ENCODE data around the gene CLK2.

The CLK2 gene

GRCh38 chr1:155254714-155255242, 18.5 kb downstream of the CLK2 start:
- peak overlapping the region; percentile 50 for H3K27ac ChIP-seq

GRCh38 chr1:155254228-155254713, 19.0 kb downstream of the CLK2 start:
- H3K27ac ChIP-seq: no peak overlapping the region
- no peaks in the 10 kb centered on the region for H3K36me3 ChIP-seq
- TF ChIP-seq CTCF (IDR thresholded peaks at IDR 0.05): no peak
- peak overlapping the region in 1 of 2 experiments; percentile 77 for H3K4me3 ChIP-seq (ENCODE audit: low read depth in 1 of 2, low read length in 1 of 2)
- no peaks in the 10 kb centered on the region for H3K9me3 ChIP-seq
- peaks cover 25 to 29% of the 10 kb centered on the region in 2 experiments for H3K4me1 ChIP-seq (ENCODE audit: control insufficient read depth in 1 of 2, insufficient read depth in 1 of 2, low read depth in 1 of 2, low read length in 1 of 2)
- H3K27me3 ChIP-seq: peaks cover 6% of the 10 kb centered on the region

More at GRCh38 chr1:155254714-155255242, 18.5 kb downstream of the CLK2 start:
- Histone ChIP-seq H3K4me3 (ENCODE audit: low read depth in 1 of 2, low read length in 1 of 2) (peak overlapping the region; percentile 77 to 87), H3K36me3 (no peaks in the 10 kb centered on the region), H3K27me3 (peaks cover 6% of the 10 kb centered on the region), H3K4me1 (ENCODE audit: control insufficient read depth in 1 of 2, insufficient read depth in 1 of 2, low read depth in 1 of 2, low read length in 1 of 2) (peaks cover 24 to 29% of the 10 kb centered on the region in 2 experiments), H3K9me3 (no peaks in the 10 kb centered on the region)
- TF ChIP-seq CTCF (IDR thresholded peaks at IDR 0.05): no peak

- no peaks in the 10 kb centered on the region for H3K9me3 ChIP-seq
- H3K4me1 ChIP-seq (ENCODE audit: control insufficient read depth in 1 of 2, insufficient read depth in 1 of 2, low read depth in 1 of 2, low read length in 1 of 2): peaks cover 25 to 29% of the 10 kb centered on the region in 2 experiments
- H3K27me3 ChIP-seq: peaks cover 6% of the 10 kb centered on the region
- H3K36me3 ChIP-seq: no peaks in the 10 kb centered on the region
- TF ChIP-seq CTCF (IDR thresholded peaks at IDR 0.05): no peak
- H3K27ac ChIP-seq: no peak overlapping the region
- no peak overlapping the region for H3K4me3 ChIP-seq (ENCODE audit: low read depth in 1 of 2, low read length in 1 of 2)
These were observed 19.5 kb downstream of the CLK2 start for GRCh38 chr1:155253797-155254196.

GRCh38 chr1:155253208-155253607, 20.1 kb downstream of the CLK2 start:
- Histone ChIP-seq H3K27ac (no peak overlapping the region), H3K4me3 (ENCODE audit: low read depth in 1 of 2, low read length in 1 of 2) (no peak overlapping the region), H3K36me3 (no peaks in the 10 kb centered on the region)

GRCh38 chr1:155251566-155251965, 21.7 kb downstream of the CLK2 start:
- Histone ChIP-seq H3K27me3 (peaks cover 6% of the 10 kb centered on the region), H3K9me3 (no peaks in the 10 kb centered on the region), H3K4me1 (ENCODE audit: control insufficient read depth in 1 of 2, insufficient read depth in 1 of 2, low read depth in 1 of 2, low read length in 1 of 2) (peaks cover 25 to 29% of the 10 kb centered on the region in 2 experiments), H3K4me3 (ENCODE audit: low read depth in 1 of 2, low read length in 1 of 2) (no peak overlapping the region), H3K27ac (peak overlapping the region; percentile 33), H3K36me3 (no peaks in the 10 kb centered on the region)
- TF ChIP-seq CTCF (IDR thresholded peaks at IDR 0.05): no peak

More at GRCh38 chr1:155253208-155253607, 20.1 kb downstream of the CLK2 start:
- H3K9me3 ChIP-seq: no peaks in the 10 kb centered on the region
- H3K4me1 ChIP-seq (ENCODE audit: control insufficient read depth in 1 of 2, insufficient read depth in 1 of 2, low read depth in 1 of 2, low read length in 1 of 2): peaks cover 25 to 29% of the 10 kb centered on the region in 2 experiments
- no peak for TF ChIP-seq CTCF (IDR thresholded peaks at IDR 0.05)
- H3K27me3 ChIP-seq: peaks cover 6% of the 10 kb centered on the region

All from neutrophil (primary cell).